Choroid plexus epithelial cell (primary cell): ENCODE measurements around the gene SMIM12.
"Not testable (repeated sequence)": the region's sequence is repeated elsewhere in the genome, so short reads cannot be mapped to it uniquely, and the experiment has no call there.

Experiments
- DNase-seq: peaks from one replicate; pipeline ENCODE4 v3.0.0-alpha.2; 2010; ENCODE audit warnings: low read depth
- H3K4me3 ChIP-seq: 2 replicates; pipeline ENCODE4 v1.5.1; 2011; ENCODE audit warnings: low read depth, mild to moderate bottlenecking, control low read depth, low read length, moderate library complexity
- CTCF ChIP-seq: conservative IDR thresholded peaks from 2 replicates; pipeline ENCODE4 v1.5.1; 2011; ENCODE audit warnings: low read depth, mild to moderate bottlenecking, control low read depth, inconsistent platforms, low read length, moderate library complexity

SMIM12 gene

GRCh38 chr1:34825455-34826091 lies 34.0 kb downstream of the SMIM12 start:
- DNase-seq, result no peak
- TF ChIP-seq CTCF, result no peak
- H3K4me3 ChIP-seq, result no peak overlapping the region

GRCh38 chr1:34824817-34825454 lies 34.6 kb downstream of the SMIM12 start:
- TF ChIP-seq CTCF, result no peak
- no peak overlapping the region for H3K4me3 ChIP-seq
- no peak for DNase-seq

DNA sequence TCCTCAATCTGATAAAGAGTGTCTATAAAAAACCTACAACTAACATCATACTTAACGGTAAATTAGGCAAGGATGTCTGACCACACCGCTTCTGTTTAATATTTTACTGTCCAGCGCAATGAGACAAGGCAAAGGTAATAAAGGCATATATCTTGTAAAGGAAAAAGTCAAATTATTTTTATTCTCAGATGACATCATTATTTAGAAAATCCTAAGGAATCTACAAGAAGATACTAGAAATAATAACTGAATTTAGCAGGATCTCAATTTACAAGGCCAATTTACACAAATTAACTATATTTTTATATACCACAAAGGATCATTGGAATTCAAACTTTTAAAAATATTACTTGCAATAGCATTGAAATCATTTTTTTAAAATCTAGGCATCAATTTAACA lies 37.3 kb downstream of the SMIM12 start:
- DNase-seq, result no peak
- H3K4me3 ChIP-seq, result no peak overlapping the region
- no peak for TF ChIP-seq CTCF

DNA sequence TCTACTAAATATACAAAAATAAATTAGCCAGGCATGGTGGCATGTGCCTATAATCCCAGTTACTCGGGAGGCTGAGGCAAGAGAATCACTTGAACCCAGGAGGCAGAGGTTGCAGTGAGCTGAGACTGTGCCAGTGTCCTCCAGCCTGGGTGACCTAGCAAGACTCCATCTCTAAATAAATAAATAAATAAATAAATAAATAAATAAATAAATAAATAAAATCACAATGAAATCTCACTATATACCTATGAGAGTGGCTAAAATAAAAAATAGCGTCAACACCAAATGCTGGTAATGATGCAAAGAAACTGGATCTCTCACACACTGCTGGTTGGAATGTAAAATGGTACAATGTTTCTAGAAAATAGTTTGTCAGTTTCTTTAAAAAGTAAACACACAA lies 40.7 kb downstream of the SMIM12 start:
- not testable (repeated sequence) for DNase-seq, H3K4me3 ChIP-seq

GRCh38 chr1:34816778-34817177 lies 42.8 kb downstream of the SMIM12 start:
- H3K4me3 ChIP-seq, result no peak overlapping the region
- TF ChIP-seq CTCF, result no peak
- no peak for DNase-seq

GRCh38 chr1:34816332-34816731 lies 43.2 kb downstream of the SMIM12 start:
- H3K4me3 ChIP-seq, result no peak overlapping the region
- TF ChIP-seq CTCF, result no peak
- no peak for DNase-seq

DNA sequence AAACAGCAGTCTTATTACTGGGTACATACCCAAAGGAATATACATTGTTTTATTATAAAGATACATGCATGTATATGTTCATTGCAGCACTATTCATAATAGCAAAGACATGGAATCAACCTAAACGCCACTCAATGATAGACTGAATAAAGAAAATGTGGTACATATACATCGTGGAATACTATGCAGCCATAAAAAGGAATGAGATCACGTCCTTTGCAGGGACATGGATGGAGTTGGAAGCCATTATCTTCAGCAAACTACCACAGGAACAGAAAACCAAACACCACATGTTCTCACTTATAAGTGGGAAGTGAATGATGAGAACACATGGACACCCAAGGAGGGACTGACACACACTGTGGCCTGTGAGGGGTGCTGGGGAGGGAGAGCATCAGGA lies 48.8 kb downstream of the SMIM12 start:
- not testable (repeated sequence) for H3K4me3 ChIP-seq, DNase-seq

DNA sequence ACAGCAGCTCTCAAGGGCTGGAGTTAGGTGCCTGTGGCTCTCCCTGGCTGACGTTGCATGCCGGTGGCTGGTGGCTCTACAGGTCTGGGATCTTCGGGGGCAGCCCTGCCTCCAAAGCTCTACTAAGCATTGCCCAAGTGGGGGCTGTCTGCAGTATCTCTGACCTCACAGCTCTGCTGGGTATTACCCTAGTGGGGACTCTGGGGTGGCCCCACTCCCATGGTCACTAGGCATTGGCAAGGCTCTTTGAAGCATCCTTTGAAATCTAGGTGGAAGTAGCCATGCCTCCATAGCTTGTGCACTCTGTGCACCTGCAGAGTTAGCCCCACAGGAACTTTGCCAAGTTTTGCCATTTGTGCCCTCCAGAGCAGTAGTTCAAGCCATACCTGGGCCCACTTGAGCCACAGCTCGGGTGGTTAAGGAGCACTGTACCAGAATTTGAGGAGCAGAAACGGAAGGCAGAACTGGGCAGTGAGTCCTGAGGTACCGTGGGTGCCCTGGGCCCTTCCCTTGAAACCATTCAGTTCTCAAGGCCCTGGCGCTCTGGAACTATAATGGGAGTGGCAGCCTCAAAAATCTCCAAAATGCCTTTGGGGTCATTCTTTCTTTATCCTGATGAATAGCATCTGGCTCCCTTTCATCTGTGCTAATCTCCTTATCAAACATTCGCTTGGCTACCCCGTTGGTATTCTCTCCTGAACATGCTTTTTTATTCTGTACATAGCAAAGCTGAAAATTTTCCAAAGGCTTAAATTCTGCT lies 51.3 kb downstream of the SMIM12 start:
- no peak for TF ChIP-seq CTCF
- no peak overlapping the region for H3K4me3 ChIP-seq
- no peak for DNase-seq
